HG03025 (cell line): Measurements from ENCODE around the gene CST9.

Experiments
- ATAC-seq: cut with Tn5 transposase; IDR thresholded peaks from one replicate; pipeline ENCODE4 v1.9.1; 2021; ENCODE audit warnings: mild to moderate bottlenecking, moderate library complexity; ENCODE audit not compliant: unreplicated experiment, low FRiP score

CST9 gene, protein sequence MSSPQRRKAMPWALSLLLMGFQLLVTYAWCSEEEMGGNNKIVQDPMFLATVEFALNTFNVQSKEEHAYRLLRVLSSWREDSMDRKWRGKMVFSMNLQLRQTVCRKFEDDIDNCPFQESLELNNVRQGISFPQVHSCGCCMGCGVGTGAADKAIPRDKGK

DNA sequence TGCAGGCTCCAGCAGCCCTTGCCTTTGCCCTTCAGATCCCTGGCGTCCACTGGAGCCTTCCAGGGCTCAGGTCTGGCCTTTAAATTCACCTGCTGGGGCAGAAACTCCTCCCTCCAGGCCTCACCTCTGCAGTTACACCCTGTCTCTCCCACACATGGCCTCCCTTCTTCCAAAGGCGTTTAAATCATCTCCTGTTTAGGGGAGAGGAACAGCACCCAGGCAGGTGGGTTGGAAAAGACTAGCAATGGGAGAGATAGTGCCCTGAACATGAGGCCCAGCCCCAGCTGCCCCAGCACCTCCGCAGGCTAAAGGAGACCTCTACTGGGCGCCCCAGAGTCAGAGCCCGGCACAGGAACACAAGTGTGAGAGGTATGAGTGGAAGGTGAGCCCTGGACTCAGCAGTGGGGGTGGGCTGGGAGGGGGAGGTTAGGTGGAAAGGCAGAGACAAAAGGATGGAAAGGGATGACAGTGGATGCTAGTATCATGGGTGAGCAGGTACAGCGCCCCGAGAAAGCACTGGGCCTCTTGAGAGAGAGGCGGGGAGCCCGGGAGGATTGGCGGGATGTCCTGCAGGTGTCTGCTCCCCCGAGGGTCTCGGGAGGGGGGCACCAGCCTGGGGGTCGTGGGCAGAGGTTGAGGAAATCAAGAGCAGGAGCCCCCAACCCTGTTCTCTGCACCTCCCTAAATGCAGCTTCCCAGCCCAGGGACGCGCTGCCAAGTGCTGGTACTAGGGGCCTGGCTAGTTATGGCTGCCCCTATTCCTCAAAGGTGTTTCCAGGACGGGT lies at the start of gene CST9:
CST9 (minus strand) TSS at position 51 of the 785 bp plus-strand sequence. CDS start 53 bp downstream, outside the sequence.
- no peak for ATAC-seq

DNA sequence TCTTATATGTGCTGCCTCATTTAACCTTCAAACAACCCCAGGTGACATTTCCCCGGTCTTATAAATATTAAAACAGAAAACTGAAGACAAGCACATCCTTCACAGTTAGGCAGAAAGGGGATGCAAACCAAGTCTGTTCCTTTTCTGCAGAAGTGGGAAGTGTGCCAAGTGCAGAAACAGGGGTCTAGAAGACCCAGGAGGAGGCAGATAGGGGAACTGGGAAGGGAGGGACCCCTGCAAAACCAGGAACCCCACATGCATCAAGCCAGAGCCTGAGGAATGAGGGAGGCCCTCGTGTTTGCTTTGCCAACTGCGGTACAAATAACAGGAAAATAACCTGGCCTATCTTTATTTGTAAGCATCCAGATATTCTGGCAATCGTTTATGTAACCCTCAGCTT lies 49.0 kb upstream of the CST9 start:
- no peak for ATAC-seq

DNA sequence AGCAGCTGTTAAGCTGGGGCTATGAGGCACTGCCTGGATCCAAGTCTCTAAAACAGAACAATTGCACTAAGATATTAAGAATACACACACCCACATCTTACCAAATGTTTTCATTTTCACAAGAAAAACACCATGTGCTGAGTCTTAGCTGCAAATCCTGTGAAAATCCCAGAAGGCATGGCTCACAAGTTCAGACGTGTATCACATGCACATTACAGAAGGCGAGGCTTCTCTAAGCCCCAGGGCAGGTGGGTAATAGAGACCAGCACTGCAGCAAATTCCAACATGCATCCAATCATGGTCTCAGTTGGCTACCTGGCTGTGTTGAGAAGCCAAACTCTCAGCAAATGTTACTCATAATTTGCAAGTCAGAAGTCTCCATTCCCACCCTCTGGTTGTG lies 48.3 kb upstream of the CST9 start:
- no peak for ATAC-seq

DNA sequence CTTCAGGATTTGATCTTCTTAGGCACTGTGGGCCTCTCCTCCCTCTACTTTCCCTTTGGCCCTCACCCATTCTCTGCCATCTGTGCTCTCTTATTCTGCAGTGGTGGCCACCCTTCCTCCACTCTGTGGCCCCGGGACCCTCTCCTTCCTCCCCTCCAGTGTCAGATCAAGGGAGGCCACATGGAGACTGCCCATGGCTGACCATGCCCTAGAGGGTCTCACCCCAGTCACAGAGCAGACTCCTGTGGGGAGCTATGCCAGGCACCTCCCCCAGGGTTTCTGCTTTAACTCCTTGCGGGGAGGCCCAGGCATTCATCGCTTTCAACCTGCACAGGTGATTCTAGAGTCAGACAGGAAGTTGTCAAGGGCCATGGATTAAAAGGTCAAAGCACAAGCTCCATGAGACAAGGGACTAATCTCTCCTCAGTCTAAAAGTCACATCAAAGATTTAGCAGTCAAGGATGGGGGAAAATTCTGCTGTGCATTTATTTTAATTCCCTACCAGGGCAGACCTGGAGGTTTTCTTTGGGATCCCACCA lies 47.8 kb upstream of the CST9 start:
- ATAC-seq: no peak

DNA sequence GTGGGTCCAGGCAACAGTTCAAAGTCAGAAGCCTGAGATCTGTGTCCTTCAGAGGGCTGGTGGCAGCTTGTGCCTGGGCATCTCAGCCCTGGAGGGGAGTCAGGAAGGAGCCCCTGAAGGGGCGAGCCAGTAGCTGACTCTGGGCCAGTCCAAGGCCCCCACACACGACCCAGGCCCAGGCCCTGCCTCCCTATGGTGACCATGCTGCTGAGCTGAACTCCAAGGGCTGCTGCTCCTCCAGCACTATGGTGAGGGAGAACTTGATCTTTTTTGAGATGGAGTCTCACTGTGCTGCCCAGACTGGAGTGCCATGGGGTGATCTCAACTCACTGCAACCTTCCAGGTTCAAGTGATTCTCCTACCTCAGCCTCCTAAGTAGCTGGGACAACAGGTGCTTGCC lies 47.2 kb upstream of the CST9 start:
- ATAC-seq: no peak

DNA sequence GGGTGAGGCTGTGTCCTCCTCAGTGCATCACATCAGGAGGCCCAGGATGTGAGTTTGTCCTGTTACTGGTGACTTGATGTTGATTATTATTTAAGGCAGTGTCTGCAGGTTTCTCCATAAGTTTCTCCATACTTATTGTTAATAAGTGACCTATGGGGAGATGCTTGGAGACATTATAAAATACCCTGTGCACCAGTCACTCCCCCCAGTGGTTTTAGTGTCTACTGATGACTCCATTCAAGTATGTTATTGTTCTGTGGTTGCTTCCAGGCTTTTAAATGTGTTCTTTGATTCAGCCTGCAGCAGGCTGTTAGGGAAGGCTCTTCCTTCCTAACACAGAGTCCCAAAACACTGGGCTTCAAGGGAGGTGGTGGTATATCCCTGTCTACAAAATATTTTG lies 46.7 kb upstream of the CST9 start:
- no peak for ATAC-seq

DNA sequence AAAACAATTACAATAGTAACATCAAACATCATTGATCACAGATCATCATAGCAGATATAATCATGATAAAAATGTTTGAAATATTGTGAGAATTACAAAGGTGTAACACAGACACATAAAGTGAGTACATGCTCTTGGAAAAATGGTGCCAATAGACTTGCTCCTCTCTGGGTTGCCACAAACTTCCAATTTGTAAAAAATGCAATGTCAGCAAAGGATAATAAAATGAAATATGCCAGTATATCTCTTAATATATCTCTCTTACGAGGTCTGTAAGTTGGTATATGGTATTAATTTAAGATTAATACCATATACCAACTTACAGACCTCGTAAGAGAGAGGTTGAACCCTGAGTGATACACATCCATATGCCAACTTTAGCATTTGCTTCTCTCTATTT lies 45.4 kb upstream of the CST9 start:
- no peak for ATAC-seq

DNA sequence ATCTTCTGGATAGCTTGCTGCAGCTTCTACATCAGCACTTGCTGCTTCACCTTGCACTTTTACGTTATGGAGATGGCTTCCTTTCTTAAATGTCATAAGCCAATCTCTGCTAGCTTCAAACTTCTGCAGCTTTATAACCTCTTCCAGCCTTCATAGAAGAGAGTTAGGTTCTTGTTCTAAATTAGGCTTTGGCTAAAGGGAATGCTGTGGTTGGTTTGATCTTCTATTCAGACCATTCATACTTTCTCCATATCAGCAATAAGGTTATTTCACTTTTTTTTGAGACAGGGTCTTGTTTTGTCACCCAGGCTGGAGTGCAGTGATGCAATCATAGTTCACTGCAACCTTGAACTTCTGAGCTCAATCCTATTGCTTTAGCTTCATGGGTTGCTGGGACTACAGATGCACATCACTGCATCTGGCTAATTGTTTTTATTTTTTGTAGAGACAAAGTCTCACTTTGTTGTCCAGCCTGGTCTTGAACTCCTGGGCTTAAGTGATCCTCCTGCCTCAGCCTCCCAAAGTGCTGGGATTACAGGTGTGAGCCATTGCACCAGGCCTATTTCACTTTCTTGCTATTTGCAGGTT lies 44.2 kb upstream of the CST9 start:
- ATAC-seq: no peak

DNA sequence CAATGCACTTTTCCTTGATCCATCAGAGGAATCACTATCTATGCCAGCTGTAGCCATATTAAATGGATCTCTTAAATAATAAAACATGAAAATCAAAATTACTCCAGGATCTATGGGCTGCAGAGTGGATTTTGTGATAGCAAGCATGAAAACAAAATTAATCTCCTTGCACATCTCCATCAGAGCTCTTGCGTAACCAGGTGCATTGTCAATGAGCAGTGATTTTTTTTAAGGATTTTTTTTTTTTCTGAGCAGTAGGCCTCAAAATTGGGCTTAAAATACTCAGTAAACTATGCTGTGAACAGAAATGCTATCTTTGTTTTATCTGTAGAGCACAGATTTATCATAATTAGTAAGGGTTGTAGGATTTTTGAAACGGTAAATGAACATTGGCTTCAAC lies 43.5 kb upstream of the CST9 start:
- no peak for ATAC-seq

DNA sequence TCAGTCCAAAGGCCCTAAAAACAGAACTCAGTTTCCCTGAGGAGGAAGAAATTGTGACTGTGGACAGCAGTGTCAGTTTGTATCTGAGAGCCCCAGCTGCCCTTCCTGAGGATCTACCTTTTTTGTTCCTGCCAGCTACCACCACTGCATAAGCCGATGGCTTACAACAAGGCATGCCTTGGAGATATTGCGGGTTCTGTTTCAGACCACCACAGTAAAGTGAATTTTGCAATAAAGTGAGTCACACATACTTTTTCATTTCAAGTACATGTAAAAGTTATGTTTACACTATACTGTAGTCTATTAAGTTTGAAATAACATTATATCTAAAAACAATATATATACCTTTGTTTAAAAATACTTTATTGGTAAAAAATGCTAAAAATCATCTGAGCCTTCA lies 41.6 kb upstream of the CST9 start:
- ATAC-seq: no peak

DNA sequence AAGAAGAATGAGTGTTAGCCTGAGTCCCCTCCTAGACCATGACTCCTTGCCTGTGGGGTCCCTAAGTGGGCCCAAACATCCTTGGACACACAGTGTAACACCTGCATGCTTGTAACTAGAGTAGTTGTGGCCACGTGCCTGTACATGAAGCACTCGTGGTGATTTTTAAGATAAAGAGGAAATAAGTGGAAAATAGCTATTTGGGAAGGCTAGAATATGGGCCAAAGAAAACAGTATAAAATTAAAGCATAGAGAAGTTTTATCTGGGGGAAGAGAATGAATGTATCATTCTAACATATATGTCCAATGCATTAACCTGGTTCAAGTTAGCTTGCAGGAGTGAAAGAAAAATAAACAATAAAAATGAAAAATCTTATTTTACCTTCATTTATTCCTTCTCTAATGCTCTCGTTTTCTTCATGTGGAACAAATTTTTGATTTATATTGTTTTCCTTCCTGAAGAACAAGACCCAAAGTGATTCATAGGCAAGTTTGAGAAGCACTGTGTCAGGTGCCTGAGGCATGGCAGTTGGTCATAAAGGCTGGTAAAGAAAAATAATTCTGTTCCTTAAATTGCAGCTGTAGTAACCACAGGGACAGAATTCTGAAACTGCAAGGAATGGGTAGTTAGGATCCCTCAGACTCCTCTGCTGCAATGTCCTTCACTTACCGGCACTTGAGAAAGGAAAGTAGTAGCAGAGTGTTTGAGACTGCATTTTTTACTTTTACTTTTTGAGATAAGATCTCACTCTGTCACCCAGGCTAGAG lies 40.6 kb upstream of the CST9 start:
- ATAC-seq: no peak

DNA sequence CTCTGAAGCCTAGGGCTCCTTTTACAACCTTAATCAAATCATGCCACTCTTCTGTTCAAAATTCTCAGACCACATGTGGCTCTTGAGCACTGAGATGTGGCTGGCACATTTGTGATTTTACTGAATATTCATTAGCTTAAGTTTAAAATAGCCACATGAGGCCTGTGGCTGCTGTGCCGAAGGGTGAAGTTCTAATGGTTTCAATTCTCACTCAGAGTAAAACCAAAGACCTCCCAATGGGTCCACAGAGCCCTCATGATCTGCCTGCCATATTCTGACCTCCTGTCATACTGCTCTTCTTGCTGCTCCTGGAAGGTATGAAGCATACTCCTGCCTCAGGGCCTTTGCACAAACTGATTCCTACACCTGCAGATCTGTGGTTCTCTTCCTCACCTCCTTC lies 39.9 kb upstream of the CST9 start:
- no peak for ATAC-seq

DNA sequence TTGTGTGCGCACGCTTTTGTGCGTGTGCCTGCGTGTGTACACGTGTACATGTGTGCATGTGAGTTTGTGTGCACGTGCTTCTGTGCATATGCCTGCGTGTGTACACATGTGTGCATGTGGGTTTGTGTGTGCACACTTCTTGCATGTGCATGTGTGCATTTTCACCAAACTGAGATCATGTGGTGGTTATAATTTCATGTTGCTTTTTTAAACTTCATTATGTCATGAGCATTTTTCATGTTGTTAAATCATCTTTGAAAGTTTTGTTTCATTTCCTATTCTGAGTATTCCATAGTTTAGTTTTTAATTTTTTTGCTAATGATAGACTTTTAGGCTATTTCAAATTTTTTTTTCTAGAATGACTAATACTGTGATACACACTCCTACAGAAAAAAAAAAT lies 38.4 kb upstream of the CST9 start:
- no peak for ATAC-seq

DNA sequence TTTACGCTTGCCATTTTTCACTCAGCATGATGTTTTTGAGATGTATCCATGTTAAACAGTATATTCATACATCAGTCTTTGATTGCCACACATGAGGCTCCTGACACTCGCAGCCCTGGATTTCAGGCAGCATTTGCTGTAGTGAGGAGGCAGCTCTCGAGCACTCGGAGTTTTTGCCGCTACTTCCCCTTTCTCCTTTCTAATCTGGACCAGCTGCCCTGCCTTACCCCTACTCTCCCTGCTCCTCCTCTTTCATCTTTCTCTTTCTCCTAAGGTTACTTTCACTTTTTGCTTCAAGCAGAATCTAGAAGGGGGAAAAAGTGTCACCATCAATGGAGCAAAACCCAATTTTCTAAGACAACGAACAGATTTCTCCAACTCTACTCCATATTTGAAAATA lies 37.9 kb upstream of the CST9 start:
- ATAC-seq: no peak

DNA sequence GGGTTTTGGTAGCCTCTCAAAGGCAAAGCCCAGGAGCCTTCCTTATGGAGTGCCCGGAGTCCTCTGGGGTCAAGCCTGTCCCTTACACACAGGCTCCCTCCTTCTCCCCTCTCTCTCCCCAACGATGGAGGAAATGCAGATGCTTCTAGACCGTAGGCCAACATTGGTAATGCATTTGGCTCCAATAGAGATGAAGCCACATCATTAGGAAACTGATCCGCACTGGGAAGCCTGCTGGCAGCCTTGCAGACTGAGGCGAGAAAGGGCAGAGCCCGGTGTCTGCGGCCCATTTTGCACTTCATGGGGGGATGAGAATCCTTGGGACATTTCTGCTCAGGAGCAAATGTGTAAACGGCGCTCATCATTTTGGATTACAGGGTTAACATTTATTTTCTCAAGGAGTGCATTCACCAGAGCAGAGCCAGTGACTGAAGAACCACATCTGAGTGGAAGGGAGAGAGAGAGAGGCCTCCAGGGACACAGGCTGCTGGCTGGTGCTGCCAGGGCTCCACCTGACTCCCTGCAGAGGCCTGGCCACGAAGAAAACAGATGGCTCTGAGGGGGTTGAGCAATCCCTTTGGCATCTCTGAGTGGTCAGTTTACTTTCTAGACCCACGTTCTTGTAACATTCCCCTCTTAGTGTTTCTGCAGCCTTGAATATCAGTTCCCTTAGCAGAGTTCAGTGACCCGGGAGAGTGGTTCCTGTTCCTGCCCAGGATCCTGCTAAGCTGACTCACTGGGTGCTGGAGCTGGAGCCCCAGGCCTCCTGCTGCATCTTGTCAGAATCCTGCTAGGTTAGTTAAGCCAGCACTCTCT lies 36.4 kb upstream of the CST9 start:
- no peak for ATAC-seq

DNA sequence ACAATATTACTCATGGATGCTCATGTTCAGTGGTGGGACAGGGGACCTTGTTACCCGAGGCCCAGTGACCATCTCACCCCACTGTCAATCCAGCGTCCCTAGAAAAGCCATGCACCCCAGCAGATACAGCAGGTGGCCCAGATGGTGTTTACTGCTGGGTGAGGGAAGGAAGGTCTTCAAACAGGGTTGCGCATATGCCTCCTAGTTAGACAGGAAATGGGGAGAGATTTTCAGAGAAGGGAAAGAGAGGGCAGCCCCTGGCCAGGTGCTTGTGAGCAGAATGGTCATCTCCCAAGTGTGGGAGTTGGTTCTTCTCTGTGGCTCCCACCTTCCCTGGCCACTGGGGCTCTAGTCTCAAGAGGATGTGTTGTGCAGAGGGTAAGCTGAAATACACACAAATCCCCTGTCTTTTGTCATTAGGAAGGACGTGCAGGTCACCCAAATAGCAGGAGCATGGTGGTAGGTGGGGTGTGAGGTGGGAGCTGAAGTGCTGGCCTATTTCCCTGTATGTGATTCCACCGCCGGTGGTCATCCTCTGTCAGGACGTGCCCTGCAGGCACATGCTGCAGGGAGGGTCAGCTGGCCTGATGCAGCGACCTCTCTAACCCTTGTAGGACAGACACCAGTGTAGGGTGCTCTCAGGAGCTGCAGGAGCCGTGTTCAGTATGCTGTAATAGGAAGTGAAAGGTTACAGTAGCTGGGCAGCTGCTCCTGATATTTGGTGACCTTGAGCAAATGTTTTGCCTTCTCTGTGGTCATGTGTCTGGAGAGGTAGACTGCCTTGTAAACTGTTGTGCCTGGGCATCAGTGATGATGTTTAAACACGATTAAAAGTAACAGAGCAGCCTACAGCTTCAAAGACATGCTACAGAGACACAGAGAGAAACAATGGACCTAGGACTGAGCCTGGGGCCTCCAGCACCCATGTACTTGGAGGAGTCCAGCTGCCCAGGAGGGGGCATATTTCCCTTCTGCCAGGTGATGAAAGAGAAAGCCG lies 35.3 kb upstream of the CST9 start:
- ATAC-seq: no peak

DNA sequence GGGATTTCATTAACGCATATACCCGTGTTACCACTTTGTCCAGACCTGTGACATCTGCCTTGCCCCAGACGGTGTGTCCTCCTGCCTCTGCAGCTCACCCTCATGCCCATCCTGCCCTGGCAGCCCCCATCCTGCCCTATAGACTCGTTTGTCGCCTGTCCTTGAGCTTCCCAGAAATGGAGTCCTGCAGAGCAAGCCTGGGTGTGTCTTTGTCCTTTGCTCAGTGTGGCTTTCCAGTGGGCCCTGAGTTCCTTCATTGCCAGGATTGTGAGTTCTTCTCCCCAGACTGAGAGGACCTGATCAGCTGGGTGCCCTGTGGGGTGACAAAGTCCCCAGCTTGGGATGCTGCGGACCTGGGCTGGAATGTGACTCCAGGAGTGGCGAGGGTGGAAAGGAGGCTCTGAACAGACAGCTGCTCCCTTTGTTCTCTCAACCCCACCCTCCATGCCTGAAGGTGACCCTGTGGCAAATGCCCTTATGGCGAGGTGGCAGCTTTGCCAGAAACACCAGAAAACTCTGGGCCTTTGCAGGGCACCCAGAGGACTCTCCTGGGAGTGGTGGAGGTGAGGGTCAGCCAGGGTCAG lies 34.4 kb upstream of the CST9 start:
- ATAC-seq: no peak

DNA sequence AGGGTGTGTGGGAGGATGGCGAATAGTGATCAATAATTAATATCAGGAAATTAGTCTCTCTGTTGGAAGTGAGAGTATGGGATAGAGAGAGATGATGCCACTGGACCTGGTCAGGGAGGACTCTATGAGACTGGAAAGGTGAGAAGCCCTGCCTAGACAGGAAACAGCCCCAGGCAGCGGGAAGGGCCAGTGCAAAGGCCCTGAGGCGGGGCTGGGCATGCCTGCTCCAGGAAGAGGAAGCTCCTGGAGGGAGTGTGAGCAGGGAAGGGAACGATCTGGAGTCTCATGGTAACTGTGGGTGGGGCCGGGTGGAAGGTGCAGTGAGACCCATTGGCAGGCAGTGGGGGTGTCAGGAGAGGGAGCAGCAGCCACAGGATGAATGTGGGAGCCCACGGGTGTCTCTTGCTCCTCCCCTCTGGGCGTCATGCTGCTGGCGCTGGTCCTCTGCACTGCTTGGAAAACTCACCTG lies 33.8 kb upstream of the CST9 start:
- no peak for ATAC-seq

DNA sequence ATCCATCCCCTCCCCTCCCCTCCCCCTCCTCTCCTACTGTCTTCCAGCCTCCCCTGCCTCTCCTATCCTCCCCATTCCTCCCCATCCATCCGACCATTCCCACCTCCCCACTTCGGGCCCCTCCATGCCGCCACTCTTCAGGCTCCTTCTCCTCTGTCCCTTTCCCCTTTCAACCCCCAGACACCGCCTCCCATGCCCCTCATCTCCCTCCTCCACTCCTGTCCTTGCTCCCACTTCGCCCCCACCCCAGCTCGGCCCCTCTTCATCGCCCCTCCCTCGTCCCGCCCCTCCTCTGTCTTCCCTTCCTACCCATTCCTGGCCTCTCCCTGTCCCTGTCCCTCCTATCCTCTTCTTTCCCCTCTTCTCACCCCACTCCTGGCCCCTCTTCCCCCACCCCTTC lies 32.6 kb upstream of the CST9 start:
- no peak for ATAC-seq
